HEK293 (cell line): ENCODE measurements around the gene EEF1B2.

Experiments
- CTCF ChIA-PET: fragments of 350-600 bp; formaldehyde crosslinking; extraction: SDS; loops from one replicate; lab custom pipeline; 2021; ENCODE audit warnings: antibody characterized with exemption; lab: Yijun Ruan, JAX
- POLR2A ChIA-PET: fragments of 300-600 bp; formaldehyde crosslinking; extraction: SDS; loops from one replicate; lab custom pipeline; 2020; ENCODE audit warnings: antibody characterized with exemption, inconsistent platforms; lab: Yijun Ruan, JAX
- H3K27ac ChIP-seq: fragments of 200-500 bp; sonication (Bioruptor generic); 2 replicates; pipeline ENCODE4 v1.5.1; 2014; ENCODE audit warnings: low read depth, low read length, control low read depth, inconsistent platforms; ENCODE audit errors: extremely low read depth
- H3K36me3 ChIP-seq, 2 experiments: fragments of 200-500 bp in 1 of 2; sonication (Bioruptor generic) in 1 of 2; 1 replicate in 1 of 2; 2 replicates in 1 of 2; pipeline ENCODE4 v1.5.1; 2014 to 2017; ENCODE audit warnings: inconsistent platforms in 2 of 2, low read length in 2 of 2; ENCODE audit not compliant: control insufficient read depth in 2 of 2, insufficient read depth in 1 of 2
- H3K4me1 ChIP-seq: fragments of 200-500 bp; sonication (Bioruptor generic); 2 replicates; pipeline ENCODE4 v1.5.1; 2014; ENCODE audit warnings: mild to moderate bottlenecking, low read length, inconsistent platforms; ENCODE audit not compliant: control insufficient read depth, insufficient read depth
- H3K4me3 ChIP-seq: 2 replicates; pipeline ENCODE4 v1.5.1; 2011; ENCODE audit warnings: low read depth, mild to moderate bottlenecking, control low read depth, low read length, moderate library complexity
- H3K9me3 ChIP-seq: fragments of 200-500 bp; sonication (Bioruptor generic); 2 replicates; pipeline ENCODE4 v1.5.1; 2014; ENCODE audit warnings: low read depth, low read length, inconsistent platforms; ENCODE audit not compliant: control insufficient read depth, insufficient read depth
- FEZF1 ChIP-seq: fragments of 450-650 bp; formaldehyde crosslinking; IDR thresholded peaks from 2 replicates; pipeline ENCODE4 v1.5.1; 2016; ENCODE audit warnings: missing biosample characterization, missing genetic modification characterization
- GLI2 ChIP-seq: fragments of 450-650 bp; formaldehyde crosslinking; IDR thresholded peaks from 2 replicates; pipeline ENCODE4; 2017; ENCODE audit warnings: missing biosample characterization, missing genetic modification characterization, low read depth, borderline replicate concordance
- KLF9 ChIP-seq: fragments of 450-650 bp; formaldehyde crosslinking; IDR thresholded peaks from 2 replicates; pipeline ENCODE4 v1.5.1; 2016; ENCODE audit warnings: missing biosample characterization, missing genetic modification characterization, low read depth
- MZF1 ChIP-seq: fragments of 450-650 bp; formaldehyde crosslinking; IDR thresholded peaks from 2 replicates; pipeline ENCODE4 v1.5.1; 2017; ENCODE audit warnings: missing biosample characterization, missing genetic modification characterization, borderline replicate concordance
- OSR2 ChIP-seq: fragments of 450-650 bp; formaldehyde crosslinking; IDR thresholded peaks from 2 replicates; pipeline ENCODE4 v1.5.1; 2016; ENCODE audit warnings: missing biosample characterization, missing genetic modification characterization
- PRDM6 ChIP-seq: fragments of 450-650 bp; formaldehyde crosslinking; IDR thresholded peaks from 2 replicates; pipeline ENCODE4 v1.5.1; 2017; ENCODE audit warnings: missing biosample characterization, missing genetic modification characterization
- SETDB1 ChIP-seq: IDR thresholded peaks from one replicate; pipeline ENCODE4 v1.6.1; 2017; ENCODE audit warnings: mild to moderate bottlenecking, low read length, moderate library complexity, mixed read lengths; ENCODE audit not compliant: insufficient read length
- SP7 ChIP-seq: fragments of 450-650 bp; formaldehyde crosslinking; IDR thresholded peaks from 2 replicates; pipeline ENCODE4 v1.5.1; 2016; ENCODE audit warnings: missing biosample characterization, missing genetic modification characterization
- TCF7L2 ChIP-seq: IDR thresholded peaks from 2 replicates; pipeline ENCODE4 v1.6.1; 2011; ENCODE audit warnings: low read depth, mild to moderate bottlenecking, inconsistent platforms, low read length, moderate library complexity, borderline replicate concordance
- ZNF19 ChIP-seq: fragments of 450-650 bp; formaldehyde crosslinking; IDR thresholded peaks from 2 replicates; pipeline ENCODE4; 2016; ENCODE audit warnings: missing biosample characterization, missing genetic modification characterization, low read depth
- ZNF248 ChIP-seq: fragments of 450-650 bp; formaldehyde crosslinking; IDR thresholded peaks from 2 replicates; pipeline ENCODE4 v1.5.1; 2017; ENCODE audit warnings: missing biosample characterization, missing genetic modification characterization
- ZNF302 ChIP-seq: fragments of 450-650 bp; formaldehyde crosslinking; IDR thresholded peaks from 2 replicates; pipeline ENCODE4 v1.5.1; 2016; ENCODE audit warnings: missing biosample characterization, missing genetic modification characterization, low read depth
- ZNF335 ChIP-seq: fragments of 450-650 bp; formaldehyde crosslinking; conservative IDR thresholded peaks from 2 replicates; pipeline ENCODE4 v1.5.1; 2016; ENCODE audit warnings: missing biosample characterization, missing genetic modification characterization
- ZNF341 ChIP-seq: fragments of 450-650 bp; formaldehyde crosslinking; IDR thresholded peaks from 2 replicates; pipeline ENCODE4; 2016; ENCODE audit warnings: low read depth, missing biosample characterization, missing genetic modification characterization
- ZNF416 ChIP-seq: fragments of 450-650 bp; formaldehyde crosslinking; IDR thresholded peaks from 2 replicates; pipeline ENCODE4 v1.5.1; 2016; ENCODE audit warnings: missing biosample characterization, missing genetic modification characterization
- ZNF521 ChIP-seq: fragments of 450-650 bp; formaldehyde crosslinking; IDR thresholded peaks from 2 replicates; pipeline ENCODE4 v1.5.1; 2017; ENCODE audit warnings: missing biosample characterization, mild to moderate bottlenecking, missing genetic modification characterization
- ZNF561 ChIP-seq: fragments of 450-650 bp; IDR thresholded peaks from 2 replicates; pipeline ENCODE4 v1.5.1; 2018; ENCODE audit warnings: missing biosample characterization, missing genetic modification characterization, borderline replicate concordance
- ZNF571 ChIP-seq: fragments of 450-650 bp; formaldehyde crosslinking; IDR thresholded peaks from 2 replicates; pipeline ENCODE4 v1.5.0; 2017; ENCODE audit warnings: missing biosample characterization, missing genetic modification characterization
- ZNF585B ChIP-seq: fragments of 450-650 bp; formaldehyde crosslinking; IDR thresholded peaks from 2 replicates; pipeline ENCODE4 v1.5.1; 2016; ENCODE audit warnings: missing biosample characterization, missing genetic modification characterization
- ZNF600 ChIP-seq: fragments of 450-650 bp; formaldehyde crosslinking; IDR thresholded peaks from 2 replicates; pipeline ENCODE4 v1.5.1; 2016; ENCODE audit warnings: missing biosample characterization, missing genetic modification characterization
- ZNF677 ChIP-seq: fragments of 450-650 bp; IDR thresholded peaks from 2 replicates; pipeline ENCODE4 v1.5.0; 2018; ENCODE audit warnings: missing biosample characterization, mild to moderate bottlenecking, missing genetic modification characterization, moderate library complexity
- ZNF776 ChIP-seq: fragments of 450-650 bp; formaldehyde crosslinking; IDR thresholded peaks from 2 replicates; pipeline ENCODE4 v1.5.0; 2017; ENCODE audit warnings: missing biosample characterization, missing genetic modification characterization, borderline replicate concordance
- ZNF837 ChIP-seq: fragments of 450-650 bp; formaldehyde crosslinking; IDR thresholded peaks from 2 replicates; pipeline ENCODE4 v1.5.1; 2016; ENCODE audit warnings: missing biosample characterization, missing genetic modification characterization
- ZSCAN23 ChIP-seq: fragments of 450-650 bp; formaldehyde crosslinking; IDR thresholded peaks from 2 replicates; pipeline ENCODE4 v1.5.1; 2016; ENCODE audit warnings: missing biosample characterization, missing genetic modification characterization
- TF ChIP-seq, protein P1 (sequence below): fragments of 450-650 bp; formaldehyde crosslinking; IDR thresholded peaks from 2 replicates; pipeline ENCODE4 v1.5.1; 2016; ENCODE audit warnings: missing biosample characterization, missing genetic modification characterization
- TF ChIP-seq, protein P2 (sequence below): fragments of 450-650 bp; formaldehyde crosslinking; conservative IDR thresholded peaks from 2 replicates; pipeline ENCODE4 v1.5.1; 2016; ENCODE audit warnings: low read depth, missing biosample characterization, missing genetic modification characterization
- TF ChIP-seq, protein P3 (sequence below): fragments of 450-650 bp; formaldehyde crosslinking; optimal IDR thresholded peaks from 2 replicates; pipeline ENCODE3; 2016; ENCODE audit warnings: missing biosample characterization, mild to moderate bottlenecking, missing genetic modification characterization

The EEF1B2 gene

GRCh38 chr2:206202446-206202845, 42.8 kb downstream of the EEF1B2 start:
- Histone ChIP-seq H3K36me3 (no peaks in the 10 kb centered on the region), H3K4me3 (no peak overlapping the region), H3K4me1 (peaks cover 4% of the 10 kb centered on the region; the same call in 1 of the 2 replicates), H3K27ac (no peak overlapping the region), H3K9me3 (no peaks in the 10 kb centered on the region)
- POLR2A ChIA-PET = no interaction called here
- CTCF ChIA-PET = no interaction called here
- TF ChIP-seq ZNF600 (tag by site-specific recombination) = no peak
- TF ChIP-seq ZSCAN23 (tag by site-specific recombination) = no peak
- no peak for TF ChIP-seq ZNF416 (tag by site-specific recombination)
- no peak for TF ChIP-seq SETDB1
- TF ChIP-seq, protein P1, sequence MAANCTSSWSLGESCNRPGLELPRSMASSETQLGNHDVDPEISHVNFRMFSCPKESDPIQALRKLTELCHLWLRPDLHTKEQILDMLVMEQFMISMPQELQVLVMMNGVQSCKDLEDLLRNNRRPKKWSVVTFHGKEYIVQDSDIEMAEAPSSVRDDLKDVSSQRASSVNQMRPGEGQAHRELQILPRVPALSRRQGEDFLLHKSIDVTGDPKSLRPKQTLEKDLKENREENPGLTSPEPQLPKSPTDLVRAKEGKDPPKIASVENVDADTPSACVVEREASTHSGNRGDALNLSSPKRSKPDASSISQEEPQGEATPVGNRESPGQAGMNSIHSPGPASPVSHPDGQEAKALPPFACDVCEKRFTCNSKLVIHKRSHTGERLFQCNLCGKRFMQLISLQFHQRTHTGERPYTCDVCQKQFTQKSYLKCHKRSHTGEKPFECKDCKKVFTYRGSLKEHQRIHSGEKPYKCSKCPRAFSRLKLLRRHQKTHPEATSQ (tag by site-specific recombination) = no peak
- TF ChIP-seq ZNF776 (tag by site-specific recombination) = no peak
- no peak for TF ChIP-seq ZNF521 (tag by site-specific recombination)
- no peak for TF ChIP-seq SP7
- TF ChIP-seq ZNF302 (tag by site-specific recombination) = no peak
- no peak for TF ChIP-seq ZNF335
- no peak for TF ChIP-seq ZNF837

DNA sequence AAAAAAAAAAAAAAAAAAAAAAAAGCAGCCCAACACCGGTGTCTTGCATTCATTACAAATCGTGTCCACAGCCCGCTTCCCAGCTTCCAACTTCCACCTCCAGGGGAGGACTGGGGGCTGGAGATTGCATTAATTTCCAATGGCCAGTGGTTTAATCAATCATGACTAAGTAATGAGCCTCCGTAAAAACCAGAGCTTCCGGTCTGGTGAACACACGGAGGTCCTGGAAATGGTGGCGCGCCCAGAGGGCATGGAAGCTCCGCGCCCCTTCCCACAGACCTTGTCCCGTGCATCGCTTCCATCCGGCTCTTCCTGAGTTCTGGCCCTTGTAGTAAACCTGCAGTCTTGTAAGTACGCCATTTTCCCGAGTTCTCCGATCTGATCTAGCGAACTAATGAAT, 43.6 kb downstream of the EEF1B2 start:
- TF ChIP-seq MZF1 = no peak
- TF ChIP-seq ZNF248 = no peak
- no peak for TF ChIP-seq ZNF571 (tag by site-specific recombination)
- TF ChIP-seq, protein P2, sequence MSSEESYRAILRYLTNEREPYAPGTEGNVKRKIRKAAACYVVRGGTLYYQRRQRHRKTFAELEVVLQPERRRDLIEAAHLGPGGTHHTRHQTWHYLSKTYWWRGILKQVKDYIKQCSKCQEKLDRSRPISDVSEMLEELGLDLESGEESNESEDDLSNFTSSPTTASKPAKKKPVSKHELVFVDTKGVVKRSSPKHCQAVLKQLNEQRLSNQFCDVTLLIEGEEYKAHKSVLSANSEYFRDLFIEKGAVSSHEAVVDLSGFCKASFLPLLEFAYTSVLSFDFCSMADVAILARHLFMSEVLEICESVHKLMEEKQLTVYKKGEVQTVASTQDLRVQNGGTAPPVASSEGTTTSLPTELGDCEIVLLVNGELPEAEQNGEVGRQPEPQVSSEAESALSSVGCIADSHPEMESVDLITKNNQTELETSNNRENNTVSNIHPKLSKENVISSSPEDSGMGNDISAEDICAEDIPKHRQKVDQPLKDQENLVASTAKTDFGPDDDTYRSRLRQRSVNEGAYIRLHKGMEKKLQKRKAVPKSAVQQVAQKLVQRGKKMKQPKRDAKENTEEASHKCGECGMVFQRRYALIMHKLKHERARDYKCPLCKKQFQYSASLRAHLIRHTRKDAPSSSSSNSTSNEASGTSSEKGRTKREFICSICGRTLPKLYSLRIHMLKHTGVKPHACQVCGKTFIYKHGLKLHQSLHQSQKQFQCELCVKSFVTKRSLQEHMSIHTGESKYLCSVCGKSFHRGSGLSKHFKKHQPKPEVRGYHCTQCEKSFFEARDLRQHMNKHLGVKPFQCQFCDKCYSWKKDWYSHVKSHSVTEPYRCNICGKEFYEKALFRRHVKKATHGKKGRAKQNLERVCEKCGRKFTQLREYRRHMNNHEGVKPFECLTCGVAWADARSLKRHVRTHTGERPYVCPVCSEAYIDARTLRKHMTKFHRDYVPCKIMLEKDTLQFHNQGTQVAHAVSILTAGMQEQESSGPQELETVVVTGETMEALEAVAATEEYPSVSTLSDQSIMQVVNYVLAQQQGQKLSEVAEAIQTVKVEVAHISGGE (tag by site-specific recombination) = no peak
- no peak for TF ChIP-seq ZNF561 (tag by site-specific recombination)
- no peak for TF ChIP-seq ZNF585B (tag by site-specific recombination)
- H3K9me3 ChIP-seq = no peaks in the 10 kb centered on the region
- H3K4me3 ChIP-seq = no peak overlapping the region
- ChIA-PET CTCF (no interaction called here), POLR2A (no interaction called here)
- peaks cover 4% of the 10 kb centered on the region; the same call in 1 of the 2 replicates for H3K4me1 ChIP-seq
- no peaks in the 10 kb centered on the region for H3K36me3 ChIP-seq
- H3K27ac ChIP-seq = no peak overlapping the region

GRCh38 chr2:206204710-206205109, 45.0 kb downstream of the EEF1B2 start:
- CTCF ChIA-PET = no interaction called here
- Histone ChIP-seq H3K27ac (no peak overlapping the region), H3K36me3 (no peaks in the 10 kb centered on the region), H3K4me3 (no peak overlapping the region), H3K4me1 (peaks cover 4% of the 10 kb centered on the region; the same call in 1 of the 2 replicates)
- TF ChIP-seq, protein P3, sequence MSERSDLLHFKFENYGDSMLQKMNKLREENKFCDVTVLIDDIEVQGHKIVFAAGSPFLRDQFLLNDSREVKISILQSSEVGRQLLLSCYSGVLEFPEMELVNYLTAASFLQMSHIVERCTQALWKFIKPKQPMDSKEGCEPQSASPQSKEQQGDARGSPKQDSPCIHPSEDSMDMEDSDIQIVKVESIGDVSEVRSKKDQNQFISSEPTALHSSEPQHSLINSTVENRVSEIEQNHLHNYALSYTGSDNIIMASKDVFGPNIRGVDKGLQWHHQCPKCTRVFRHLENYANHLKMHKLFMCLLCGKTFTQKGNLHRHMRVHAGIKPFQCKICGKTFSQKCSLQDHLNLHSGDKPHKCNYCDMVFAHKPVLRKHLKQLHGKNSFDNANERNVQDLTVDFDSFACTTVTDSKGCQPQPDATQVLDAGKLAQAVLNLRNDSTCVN (tag by site-specific recombination) = no peak
- TF ChIP-seq ZNF341 (tag by site-specific recombination) (no peak), GLI2 (tag by site-specific recombination) (no peak), FEZF1 (peak; percentile 46), KLF9 (tag by site-specific recombination) (no peak), PRDM6 (tag by site-specific recombination) (peak; percentile 54), OSR2 (tag by site-specific recombination) (peak; percentile 74; the same call in 1 of the 2 replicates), TCF7L2 (0 out of 2 replicates have a peak, but pooled peaks have one; percentile 20), ZNF677 (tag by site-specific recombination) (no peak), ZNF19 (no peak)
- TF ChIP-seq, all 188 proteins: peak for 4
- POLR2A ChIA-PET = no interaction called here
- no peaks in the 10 kb centered on the region for H3K9me3 ChIP-seq
